Measurements from ENCODE around the gene SCLY.
"Not testable (repeated sequence)": the region's sequence is repeated elsewhere in the genome, so short reads cannot be mapped to it uniquely, and the experiment has no call there.

DNA sequence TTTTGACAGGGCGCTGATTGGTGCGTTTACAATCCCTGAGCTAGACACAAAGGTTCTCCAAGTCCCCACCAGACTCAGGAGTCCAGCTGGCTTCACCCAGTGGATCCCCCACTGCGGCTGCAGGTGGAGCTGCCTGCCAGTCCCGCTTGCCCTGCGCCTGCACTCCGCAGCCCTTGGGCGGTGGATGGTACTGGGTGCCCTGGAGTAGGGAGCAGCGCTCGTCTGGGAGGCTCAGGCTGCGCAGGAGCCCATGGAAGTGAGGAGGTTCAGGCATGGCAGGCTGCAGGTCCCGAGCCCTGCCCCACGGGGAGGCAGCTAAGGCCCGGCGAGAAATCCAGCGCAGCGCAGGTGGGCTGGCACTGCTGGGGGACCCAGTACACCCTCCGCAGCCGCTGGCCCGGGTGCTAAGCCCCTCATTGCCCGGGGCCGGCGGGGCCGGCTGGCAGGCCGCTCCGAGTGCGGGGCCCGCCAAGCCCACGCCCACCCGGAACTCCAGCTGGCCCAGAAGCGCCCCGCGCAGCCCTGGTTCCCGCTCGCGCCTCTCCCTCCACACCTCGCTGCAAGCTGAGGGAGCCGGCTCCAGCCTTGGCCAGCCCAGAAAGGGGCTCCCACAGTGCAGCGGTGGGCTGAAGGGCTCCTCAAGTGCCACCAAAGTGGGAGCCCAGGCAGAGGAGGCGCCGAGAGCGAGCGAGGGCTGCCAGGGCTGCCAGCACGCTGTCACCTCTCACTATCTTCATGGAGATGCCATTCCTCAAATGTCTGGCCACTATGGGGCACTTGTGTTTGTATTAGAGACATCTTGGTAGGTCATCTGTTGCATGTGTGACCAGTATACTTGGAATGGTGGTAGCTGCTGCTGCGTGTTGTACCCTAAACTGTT lies 2.9 kb upstream of the SCLY start:
- not testable (repeated sequence) for TF ChIP-seq POLR2A, CTCF (IDR thresholded peaks at IDR 0.05)

Measured in vagina (tissue), 2 donors.